OCI-LY7 (cell line): ENCODE measurements around the gene MEOX1. TPM values are rescaled to one million over a fixed set of nuclear protein-coding genes. Genes with fewer than 3 reads are reported as not detected.

Source experiments
- BruUV-seq: library from RNA; stranded (reverse); fragments of 400-500 nt; replicated peaks from 2 replicates; lab custom pipeline; 2021; lab: Mats Ljungman, UMichigan
- CTCF ChIA-PET: fragments of 300-600 bp; sonication (Branson Sonifier 250); formaldehyde crosslinking; loops from one replicate; lab custom pipeline; 2022; ENCODE audit warnings: antibody characterized with exemption; ENCODE audit not compliant: unreplicated experiment; lab: Charles Lee
- POLR2A ChIA-PET: fragments of 300-600 bp; sonication (Branson Sonifier 250); formaldehyde crosslinking; loops from one replicate; lab custom pipeline; 2022; ENCODE audit warnings: antibody characterized with exemption; lab: Charles Lee
- DNase-seq: peaks from one replicate; pipeline ENCODE4 v3.0.0-alpha.2; 2015; ENCODE audit warnings: low spot score
- H2AFZ ChIP-seq: fragments of 200-600 bp; sonication (generic), shearing (Covaris generic); 2 replicates; pipeline ENCODE4 v1.6.1; 2014; ENCODE audit warnings: mild to moderate bottlenecking, antibody characterized with exemption, low read length, moderate library complexity
- H3K27ac ChIP-seq: fragments of 200-600 bp; sonication (generic); 2 replicates; pipeline ENCODE4 v1.5.1; 2014; ENCODE audit warnings: mixed run types, low read depth, mild to moderate bottlenecking, moderate library complexity, low read length, inconsistent platforms; ENCODE audit not compliant: poor library complexity, severe bottlenecking
- H3K36me3 ChIP-seq: fragments of 200-600 bp; sonication (generic); 2 replicates; pipeline ENCODE4 v1.6.1; 2014; ENCODE audit warnings: mild to moderate bottlenecking, antibody characterized with exemption, low read length, moderate library complexity, mixed read lengths; ENCODE audit not compliant: insufficient read depth
- H3K4me1 ChIP-seq: fragments of 200-600 bp; sonication (generic); 2 replicates; pipeline ENCODE4 v1.5.1; 2014; ENCODE audit warnings: mild to moderate bottlenecking, low read length; ENCODE audit not compliant: insufficient read depth, poor library complexity, severe bottlenecking
- H3K4me2 ChIP-seq: fragments of 200-600 bp; sonication (generic); 2 replicates; pipeline ENCODE4 v1.6.1; 2014; ENCODE audit warnings: mild to moderate bottlenecking, low read length
- H3K4me3 ChIP-seq: fragments of 200-600 bp; sonication (generic); 2 replicates; pipeline ENCODE4 v1.5.1; 2014; ENCODE audit warnings: mild to moderate bottlenecking, low read depth, low read length; ENCODE audit not compliant: poor library complexity, severe bottlenecking
- H3K79me2 ChIP-seq: fragments of 200-600 bp; sonication (generic); 2 replicates; pipeline ENCODE4 v1.6.1; 2016; ENCODE audit warnings: low read depth, mild to moderate bottlenecking, low read length, moderate library complexity, mixed read lengths; ENCODE audit not compliant: insufficient read depth
- H3K9me2 ChIP-seq: fragments of 200-600 bp; sonication (generic); 2 replicates; pipeline ENCODE4 v1.6.1; 2016; ENCODE audit warnings: mild to moderate bottlenecking, low read length, mixed read lengths; ENCODE audit not compliant: insufficient read depth
- H3K9me3 ChIP-seq: fragments of 200-600 bp; sonication (generic); 2 replicates; pipeline ENCODE4 v1.6.1; 2014; ENCODE audit warnings: mild to moderate bottlenecking, mixed run types, low read length, mixed read lengths
- H4K20me1 ChIP-seq: fragments of 200-600 bp; sonication (generic); 2 replicates; pipeline ENCODE4 v1.6.1; 2014; ENCODE audit warnings: mild to moderate bottlenecking, antibody characterized with exemption, low read length, moderate library complexity, mixed read lengths; ENCODE audit not compliant: insufficient read depth
- EZH2phosphoT487 ChIP-seq: fragments of 200-600 bp; sonication (generic); IDR thresholded peaks from 2 replicates; pipeline ENCODE4 v1.6.1; 2018; ENCODE audit warnings: low read depth, borderline replicate concordance, mild to moderate bottlenecking, mixed run types, antibody characterized with exemption, low read length, moderate library complexity, mixed read lengths
- intact Hi-C: fragments of 100-400 bp; cut with micrococcal nuclease; formaldehyde crosslinking; loops from one replicate; pipeline ENCODE4 v1.10.0; 2022; ENCODE audit not compliant: unreplicated experiment
- total RNA-seq, 2 experiments: library from RNA; depleted of rRNA in 1 of 2; stranded (reverse); fragments of >200 nt in 1 of 2; shearing (Covaris generic) in 1 of 2; gene quantifications; 2 replicates each; pipeline ENCODE4 v1.2.3, GENCODE V29; 2014 to 2022
- TF ChIP-seq, protein P1 (sequence below): fragments of 200-600 bp; sonication (generic); conservative IDR thresholded peaks from 2 replicates; pipeline ENCODE4 v1.5.1; 2014; ENCODE audit warnings: mild to moderate bottlenecking, antibody characterized with exemption, low read length, moderate library complexity, mixed read lengths

Gene MEOX1
- total RNA-seq, 2 experiments from 2014 or later: not detected

DNA sequence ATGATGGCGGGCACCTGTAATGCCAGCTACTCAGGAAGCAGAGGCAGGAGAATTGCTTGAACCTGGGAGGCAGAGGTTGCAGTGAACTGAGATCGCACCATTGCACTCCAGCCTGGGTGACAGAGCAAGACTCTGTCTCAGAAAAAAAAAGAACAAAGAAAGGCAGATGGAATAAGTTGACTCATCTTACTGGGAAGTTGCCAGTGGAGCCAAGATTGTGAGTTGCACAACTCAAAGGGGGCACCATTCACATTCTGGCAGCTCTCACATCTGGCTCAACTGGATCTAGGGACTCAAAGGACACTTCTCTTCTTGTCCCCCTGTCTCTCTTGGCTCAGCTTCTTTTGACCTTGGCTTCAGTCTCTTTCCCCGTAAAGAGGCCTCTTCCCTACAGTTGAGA lies 61.9 kb downstream of the MEOX1 start:
- Histone ChIP-seq H4K20me1 (no peaks in the 10 kb centered on the region), H3K4me3 (no peak overlapping the region), H3K4me1 (no peaks in the 10 kb centered on the region), H2AFZ (no peak overlapping the region), H3K9me3 (no peaks in the 10 kb centered on the region), H3K27ac (no peak overlapping the region), H3K9me2 (no peaks in the 10 kb centered on the region), H3K4me2 (no peak overlapping the region), H3K36me3 (no peaks in the 10 kb centered on the region), H3K79me2 (no peaks in the 10 kb centered on the region)
- intact Hi-C loops: no loop called here
- ChIA-PET POLR2A (no interaction called here), CTCF (no interaction called here)
- TF ChIP-seq, protein P1, sequence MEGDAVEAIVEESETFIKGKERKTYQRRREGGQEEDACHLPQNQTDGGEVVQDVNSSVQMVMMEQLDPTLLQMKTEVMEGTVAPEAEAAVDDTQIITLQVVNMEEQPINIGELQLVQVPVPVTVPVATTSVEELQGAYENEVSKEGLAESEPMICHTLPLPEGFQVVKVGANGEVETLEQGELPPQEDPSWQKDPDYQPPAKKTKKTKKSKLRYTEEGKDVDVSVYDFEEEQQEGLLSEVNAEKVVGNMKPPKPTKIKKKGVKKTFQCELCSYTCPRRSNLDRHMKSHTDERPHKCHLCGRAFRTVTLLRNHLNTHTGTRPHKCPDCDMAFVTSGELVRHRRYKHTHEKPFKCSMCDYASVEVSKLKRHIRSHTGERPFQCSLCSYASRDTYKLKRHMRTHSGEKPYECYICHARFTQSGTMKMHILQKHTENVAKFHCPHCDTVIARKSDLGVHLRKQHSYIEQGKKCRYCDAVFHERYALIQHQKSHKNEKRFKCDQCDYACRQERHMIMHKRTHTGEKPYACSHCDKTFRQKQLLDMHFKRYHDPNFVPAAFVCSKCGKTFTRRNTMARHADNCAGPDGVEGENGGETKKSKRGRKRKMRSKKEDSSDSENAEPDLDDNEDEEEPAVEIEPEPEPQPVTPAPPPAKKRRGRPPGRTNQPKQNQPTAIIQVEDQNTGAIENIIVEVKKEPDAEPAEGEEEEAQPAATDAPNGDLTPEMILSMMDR: no peak
- no peak for TF ChIP-seq EZH2phosphoT487
- DNase-seq: no peak
- no TSS peak for BruUV-seq

DNA sequence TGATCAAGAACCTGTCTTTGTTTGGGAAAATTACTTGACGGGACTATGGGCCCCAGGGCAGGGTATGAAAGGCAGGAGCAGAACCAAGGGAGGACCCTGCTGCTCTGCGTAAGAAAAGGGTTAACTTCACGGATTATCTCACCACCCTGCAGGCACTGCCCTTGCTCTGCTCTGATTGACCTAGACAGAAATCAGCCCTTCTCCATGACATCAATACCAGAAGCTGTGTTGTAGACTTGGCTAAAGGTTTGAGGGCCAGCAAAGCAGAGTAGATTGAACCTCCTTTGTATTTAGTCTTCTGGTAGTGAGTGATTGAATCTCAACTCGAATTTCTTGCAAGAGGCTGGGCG lies 62.7 kb downstream of the MEOX1 start:
- H3K79me2 ChIP-seq: no peaks in the 10 kb centered on the region
- H3K4me3 ChIP-seq: no peak overlapping the region
- no peak overlapping the region for H2AFZ ChIP-seq
- BruUV-seq: no TSS peak
- no peak for DNase-seq
- POLR2A ChIA-PET: interaction anchor here (0.7 kb wide), 1 partner anchor 167 kb away, joined by 3 read pairs; no protein-coding TSS in a partner anchor
- H3K4me2 ChIP-seq: no peak overlapping the region
- H3K27ac ChIP-seq: no peak overlapping the region
- H3K9me2 ChIP-seq: no peaks in the 10 kb centered on the region
- H4K20me1 ChIP-seq: no peaks in the 10 kb centered on the region
- CTCF ChIA-PET: no interaction called here
- no peaks in the 10 kb centered on the region for H3K36me3 ChIP-seq
- no peaks in the 10 kb centered on the region for H3K4me1 ChIP-seq
- no peaks in the 10 kb centered on the region for H3K9me3 ChIP-seq
- intact Hi-C loops: no loop called here
- no peak for TF ChIP-seq EZH2phosphoT487
- TF ChIP-seq, protein P1: no peak

DNA sequence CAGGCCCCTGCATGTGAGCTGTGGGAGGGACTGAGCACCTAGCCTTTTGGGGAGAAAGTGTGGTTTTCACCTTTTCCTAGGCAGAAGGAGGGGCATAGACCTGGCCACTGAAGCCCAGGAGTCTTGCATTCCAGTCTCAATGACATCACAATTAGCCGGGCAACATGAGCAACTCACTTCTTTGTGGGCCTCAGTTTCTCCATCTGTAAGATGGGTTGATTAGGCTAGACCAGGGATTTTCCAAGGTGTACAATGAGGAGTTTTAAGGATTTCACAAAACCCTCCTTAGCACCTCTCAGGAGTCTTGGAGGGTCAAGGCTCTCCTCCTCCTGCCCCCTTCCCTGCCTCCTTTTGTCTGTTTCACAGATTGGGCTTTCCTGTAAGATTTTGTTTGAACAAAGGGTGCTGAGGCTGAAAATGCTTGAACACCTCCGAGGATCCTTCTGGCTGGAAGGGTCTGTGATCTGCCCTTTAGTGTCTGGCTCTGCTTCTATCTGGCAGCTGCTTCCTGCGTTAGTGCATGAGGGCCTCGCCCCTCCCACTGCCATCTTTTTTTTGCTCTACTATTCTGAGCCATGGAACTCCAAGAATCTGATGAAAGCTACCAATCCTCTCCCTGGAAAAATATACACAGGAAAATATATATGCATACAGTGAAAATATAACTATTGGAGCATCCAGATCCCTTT lies 63.2 kb downstream of the MEOX1 start:
- H3K36me3 ChIP-seq: no peaks in the 10 kb centered on the region
- no peak overlapping the region for H3K4me2 ChIP-seq
- intact Hi-C loops: no loop called here
- TF ChIP-seq, protein P1: no peak
- no peak for TF ChIP-seq EZH2phosphoT487
- no peak overlapping the region for H2AFZ ChIP-seq
- no peak for DNase-seq
- BruUV-seq: no TSS peak
- H4K20me1 ChIP-seq: no peaks in the 10 kb centered on the region
- no peaks in the 10 kb centered on the region for H3K9me3 ChIP-seq
- H3K79me2 ChIP-seq: no peaks in the 10 kb centered on the region
- ChIA-PET POLR2A (interaction anchor here (0.5 kb wide), 1 partner anchor 25 kb away, joined by 3 read pairs; no protein-coding TSS in a partner anchor), CTCF (no interaction called here)
- no peaks in the 10 kb centered on the region for H3K9me2 ChIP-seq
- no peak overlapping the region for H3K4me3 ChIP-seq
- H3K4me1 ChIP-seq: peaks cover 2% of the 10 kb centered on the region
- H3K27ac ChIP-seq: no peak overlapping the region
